H1 (cell line): ENCODE results near the gene PIP4K2C.

Experiments used
- CHD2 ChIP-seq: IDR thresholded peaks from 2 replicates; pipeline ENCODE4 v1.6.1; 2012; ENCODE audit warnings: low read length, improper control_type of control experiment
- EP300 ChIP-seq, 2 experiments: IDR thresholded peaks; 1 replicate in 1 of 2; 2 replicates in 1 of 2; pipeline ENCODE4 v1.6.1; 2011 to 2012; ENCODE audit warnings: low read depth in 2 of 2, low read length in 2 of 2, mild to moderate bottlenecking in 2 of 2, borderline replicate concordance in 1 of 2, inconsistent platforms in 1 of 2, moderate library complexity in 1 of 2
- HDAC6 ChIP-seq: IDR thresholded peaks from one replicate; pipeline ENCODE4 v1.7.1; 2012; ENCODE audit warnings: low read depth, mild to moderate bottlenecking, inconsistent platforms, low read length, moderate library complexity
- POLR2A ChIP-seq, 2 experiments: IDR thresholded peaks; 1 replicate in 1 of 2; 2 replicates in 1 of 2; pipeline ENCODE4 v1.6.1; 2011; ENCODE audit warnings: low read depth in 2 of 2, low read length in 2 of 2, mild to moderate bottlenecking in 2 of 2; ENCODE audit errors: control extremely low read depth in 1 of 2
- POLR2AphosphoS5 ChIP-seq: IDR thresholded peaks from 2 replicates; pipeline ENCODE4 v1.6.1; 2011; ENCODE audit warnings: low read depth, low read length
- RAD21 ChIP-seq, 2 experiments: IDR thresholded peaks in 1 of 2; conservative IDR thresholded peaks in 1 of 2; 2 replicates each; pipeline ENCODE4 v1.6.1; 2011; ENCODE audit warnings: low read depth in 2 of 2, low read length in 2 of 2, improper control_type of control experiment in 1 of 2, inconsistent platforms in 1 of 2, mild to moderate bottlenecking in 1 of 2, moderate library complexity in 1 of 2
- SIRT6 ChIP-seq: IDR thresholded peaks from one replicate; pipeline ENCODE4 v1.7.1; 2012; ENCODE audit warnings: low read length, inconsistent platforms
- SP1 ChIP-seq: IDR thresholded peaks from 2 replicates; pipeline ENCODE4 v1.6.1; 2011; ENCODE audit warnings: low read depth, low read length
- TAF1 ChIP-seq: IDR thresholded peaks from 2 replicates; pipeline ENCODE4 v1.6.1; 2011; ENCODE audit warnings: mild to moderate bottlenecking, low read depth, low read length
- TEAD4 ChIP-seq: IDR thresholded peaks from 2 replicates; pipeline ENCODE4 v1.6.1; 2012; ENCODE audit warnings: low read depth, low read length, inconsistent platforms, mixed read lengths
- USF2 ChIP-seq: IDR thresholded peaks from 2 replicates; pipeline ENCODE4 v1.6.1; 2011; ENCODE audit warnings: low read length, improper control_type of control experiment
- TF ChIP-seq, protein P1 (sequence below), 3 experiments: IDR thresholded peaks; 1 replicate in 2 of 3; 2 replicates in 1 of 3; pipeline versions ENCODE4 v1.5.1 to v1.6.1; 2011; ENCODE audit warnings: low read length in 3 of 3, mild to moderate bottlenecking in 3 of 3, inconsistent platforms in 2 of 3, low read depth in 1 of 3, moderate library complexity in 1 of 3; ENCODE audit not compliant: insufficient read depth in 1 of 3; ENCODE audit errors: control extremely low read depth in 1 of 3

- TF ChIP-seq, protein P1, sequence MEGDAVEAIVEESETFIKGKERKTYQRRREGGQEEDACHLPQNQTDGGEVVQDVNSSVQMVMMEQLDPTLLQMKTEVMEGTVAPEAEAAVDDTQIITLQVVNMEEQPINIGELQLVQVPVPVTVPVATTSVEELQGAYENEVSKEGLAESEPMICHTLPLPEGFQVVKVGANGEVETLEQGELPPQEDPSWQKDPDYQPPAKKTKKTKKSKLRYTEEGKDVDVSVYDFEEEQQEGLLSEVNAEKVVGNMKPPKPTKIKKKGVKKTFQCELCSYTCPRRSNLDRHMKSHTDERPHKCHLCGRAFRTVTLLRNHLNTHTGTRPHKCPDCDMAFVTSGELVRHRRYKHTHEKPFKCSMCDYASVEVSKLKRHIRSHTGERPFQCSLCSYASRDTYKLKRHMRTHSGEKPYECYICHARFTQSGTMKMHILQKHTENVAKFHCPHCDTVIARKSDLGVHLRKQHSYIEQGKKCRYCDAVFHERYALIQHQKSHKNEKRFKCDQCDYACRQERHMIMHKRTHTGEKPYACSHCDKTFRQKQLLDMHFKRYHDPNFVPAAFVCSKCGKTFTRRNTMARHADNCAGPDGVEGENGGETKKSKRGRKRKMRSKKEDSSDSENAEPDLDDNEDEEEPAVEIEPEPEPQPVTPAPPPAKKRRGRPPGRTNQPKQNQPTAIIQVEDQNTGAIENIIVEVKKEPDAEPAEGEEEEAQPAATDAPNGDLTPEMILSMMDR (IDR thresholded peaks at IDR 0.05; ENCODE audit: control extremely low read depth in 1 of 3, insufficient read depth in 1 of 3, low read depth in 1 of 3, low read length in 3 of 3) = peak in 2 of 3 experiments; percentile 83 to 89; a peak in 3 of 4 replicates
- TF ChIP-seq CHD2 (no peak), SIRT6 (no peak), POLR2A (IDR thresholded peaks at IDR 0.05; ENCODE audit: control extremely low read depth in 1 of 2, low read depth in 2 of 2, low read length in 2 of 2) (no peak), USF2 (no peak), RAD21 (IDR thresholded peaks at IDR 0.05 in 1 of 2, conservative IDR thresholded peaks at IDR 0.05 in 1 of 2; ENCODE audit: low read depth in 2 of 2, low read length in 2 of 2) (peak; percentile 62 to 71), POLR2AphosphoS5 (no peak), TAF1 (no peak), TEAD4 (no peak), SP1 (no peak), EP300 (IDR thresholded peaks at IDR 0.05; ENCODE audit: borderline replicate concordance in 1 of 2, low read depth in 2 of 2, low read length in 2 of 2) (no peak), HDAC6 (no peak)
Observed at GRCh38 chr12:57621497-57622292, 30.7 kb downstream of the PIP4K2C start.
